IPS-20b (cell line): ENCODE results near the gene PHACTR2.
"Not testable (repeated sequence)": the region's sequence is repeated elsewhere in the genome, so short reads cannot be mapped to it uniquely, and the experiment has no call there.

Experiments
- H3K27ac ChIP-seq: one replicate; pipeline ENCODE4 v1.5.1; 2013; ENCODE audit warnings: low read length
- H3K27me3 ChIP-seq: 2 replicates; pipeline ENCODE4 v1.6.1; 2013; ENCODE audit warnings: mild to moderate bottlenecking, low read length, inconsistent platforms; ENCODE audit not compliant: insufficient read depth
- H3K36me3 ChIP-seq: 2 replicates; pipeline ENCODE4 v1.6.1; 2013; ENCODE audit warnings: low read depth, mild to moderate bottlenecking, inconsistent platforms, low read length, moderate library complexity; ENCODE audit not compliant: insufficient read depth
- H3K4me1 ChIP-seq: 2 replicates; pipeline ENCODE4 v1.6.1; 2013; ENCODE audit warnings: mild to moderate bottlenecking, control low read depth, inconsistent platforms, low read length, moderate library complexity; ENCODE audit not compliant: insufficient read depth
- H3K4me3 ChIP-seq: 2 replicates; pipeline ENCODE4 v1.5.1; 2013; ENCODE audit warnings: mild to moderate bottlenecking, low read length, inconsistent platforms
- H3K9ac ChIP-seq: 2 replicates; pipeline ENCODE4 v1.6.1; 2013; ENCODE audit warnings: low read depth, mild to moderate bottlenecking, inconsistent platforms, low read length, moderate library complexity
- H3K9me3 ChIP-seq: 2 replicates; pipeline ENCODE4 v1.6.1; 2013; ENCODE audit warnings: mild to moderate bottlenecking, low read depth, low read length, inconsistent platforms; ENCODE audit not compliant: insufficient read depth

Gene PHACTR2

GRCh38 chr6:143839196-143839595, 161.4 kb downstream of the PHACTR2 start:
- no peaks in the 10 kb centered on the region for H3K9me3 ChIP-seq
- no peaks in the 10 kb centered on the region for H3K27me3 ChIP-seq
- peaks cover 5% of the 10 kb centered on the region; the same call in 1 of the 2 replicates for H3K4me1 ChIP-seq
- H3K4me3 ChIP-seq: no peak overlapping the region
- no peak overlapping the region for H3K9ac ChIP-seq
- H3K27ac ChIP-seq: no peak overlapping the region
- H3K36me3 ChIP-seq: no peaks in the 10 kb centered on the region

- Histone ChIP-seq H3K27ac (no peak overlapping the region), H3K9me3 (no peaks in the 10 kb centered on the region), H3K4me1 (peaks cover 8% of the 10 kb centered on the region; the same call in 1 of the 2 replicates), H3K36me3 (peaks cover 15% of the 10 kb centered on the region), H3K9ac (no peak overlapping the region), H3K27me3 (no peaks in the 10 kb centered on the region), H3K4me3 (no peak overlapping the region)
Observed at GRCh38 chr6:143840595-143841265, 163.0 kb downstream of the PHACTR2 start.

- no peaks in the 10 kb centered on the region for H3K9me3 ChIP-seq
- peaks cover 32% of the 10 kb centered on the region for H3K36me3 ChIP-seq
- H3K4me3 ChIP-seq: peak overlapping the region; percentile 90
- peaks cover 8% of the 10 kb centered on the region; the same call in 1 of the 2 replicates for H3K4me1 ChIP-seq
- peak overlapping the region; percentile 93 for H3K9ac ChIP-seq
- H3K27ac ChIP-seq: peak overlapping the region; percentile 80
- H3K27me3 ChIP-seq: no peaks in the 10 kb centered on the region
Observed at GRCh38 chr6:143842461-143842901, 164.7 kb downstream of the PHACTR2 start.

- Histone ChIP-seq H3K9me3 (no peaks in the 10 kb centered on the region), H3K4me3 (peak within 1 kb of the TSS; percentile 90), H3K27ac (peak within 1 kb of the TSS; percentile 80)
Observed at GRCh38 chr6:143842902-143843676, 165.3 kb downstream of the PHACTR2 start, which contains the start of gene LTV1. Gene LTV1, plus strand, starts transcription at chr6:143843338. Its CDS starts 140 bp downstream, at chr6:143843478.

GRCh38 chr6:143843677-143843999, 165.9 kb downstream of the PHACTR2 start:
- Histone ChIP-seq H3K9ac (peak overlapping the region; percentile 93), H3K9me3 (no peaks in the 10 kb centered on the region), H3K27me3 (no peaks in the 10 kb centered on the region), H3K4me1 (peaks cover 8% of the 10 kb centered on the region; the same call in 1 of the 2 replicates), H3K4me3 (peak overlapping the region; percentile 90), H3K36me3 (peaks cover 44% of the 10 kb centered on the region), H3K27ac (peak overlapping the region; percentile 1)

More at GRCh38 chr6:143842902-143843676, 165.3 kb downstream of the PHACTR2 start, which contains the start of gene LTV1:
- Histone ChIP-seq H3K9ac (peak within 1 kb of the TSS; percentile 93), H3K4me1 (peaks cover 8% of the 10 kb centered on the region; the same call in 1 of the 2 replicates), H3K27me3 (no peaks in the 10 kb centered on the region), H3K36me3 (peaks cover 38% of the 10 kb centered on the region)

- peaks cover 8% of the 10 kb centered on the region; the same call in 1 of the 2 replicates for H3K4me1 ChIP-seq
- H3K36me3 ChIP-seq: peaks cover 47% of the 10 kb centered on the region
Observed at GRCh38 chr6:143844006-143844405, 166.2 kb downstream of the PHACTR2 start.

GRCh38 chr6:143845033-143845432, 167.3 kb downstream of the PHACTR2 start:
- no peaks in the 10 kb centered on the region for H3K9me3 ChIP-seq
- H3K27ac ChIP-seq: no peak overlapping the region
- no peaks in the 10 kb centered on the region for H3K27me3 ChIP-seq
- H3K4me3 ChIP-seq: no peak overlapping the region
- H3K36me3 ChIP-seq: peaks cover 58% of the 10 kb centered on the region
- peaks cover 8% of the 10 kb centered on the region; the same call in 1 of the 2 replicates for H3K4me1 ChIP-seq
- H3K9ac ChIP-seq: no peak overlapping the region

More at GRCh38 chr6:143844006-143844405, 166.2 kb downstream of the PHACTR2 start:
- no peaks in the 10 kb centered on the region for H3K9me3 ChIP-seq
- H3K27ac ChIP-seq: no peak overlapping the region
- H3K27me3 ChIP-seq: no peaks in the 10 kb centered on the region
- peak overlapping the region; percentile 93 for H3K9ac ChIP-seq
- peak overlapping the region; percentile 90 for H3K4me3 ChIP-seq

GRCh38 chr6:143851706-143852105, 173.9 kb downstream of the PHACTR2 start:
- not testable (repeated sequence) for H3K27me3 ChIP-seq, H3K27ac ChIP-seq, H3K4me3 ChIP-seq, H3K9ac ChIP-seq, H3K4me1 ChIP-seq, H3K9me3 ChIP-seq
- H3K36me3 ChIP-seq: peaks cover 85% of the 10 kb centered on the region

GRCh38 chr6:143855057-143855456, 177.3 kb downstream of the PHACTR2 start:
- H3K36me3 ChIP-seq: peaks cover 85% of the 10 kb centered on the region
- H3K27me3 ChIP-seq, H3K9ac ChIP-seq: not testable (repeated sequence)

GRCh38 chr6:143856762-143857161, 179.0 kb downstream of the PHACTR2 start:
- H3K27me3 ChIP-seq, H3K27ac ChIP-seq, H3K4me3 ChIP-seq, H3K9ac ChIP-seq, H3K9me3 ChIP-seq: not testable (repeated sequence)
- Histone ChIP-seq H3K36me3 (peaks cover 85% of the 10 kb centered on the region), H3K4me1 (peaks cover 13% of the 10 kb centered on the region; the same call in 1 of the 2 replicates)

More at GRCh38 chr6:143855057-143855456, 177.3 kb downstream of the PHACTR2 start:
- not testable (repeated sequence) for H3K4me3 ChIP-seq, H3K9me3 ChIP-seq, H3K27ac ChIP-seq
- peaks cover 13% of the 10 kb centered on the region; the same call in 1 of the 2 replicates for H3K4me1 ChIP-seq

GRCh38 chr6:143857651-143858050, 179.9 kb downstream of the PHACTR2 start:
- Histone ChIP-seq H3K9ac (no peak overlapping the region), H3K27ac (no peak overlapping the region), H3K9me3 (no peaks in the 10 kb centered on the region), H3K27me3 (no peaks in the 10 kb centered on the region), H3K36me3 (peaks cover 86% of the 10 kb centered on the region), H3K4me3 (no peak overlapping the region), H3K4me1 (peaks cover 13% of the 10 kb centered on the region; the same call in 1 of the 2 replicates)
